Activated CD4-positive, alpha-beta T cell treated with anti-CD3 and anti-CD28 coated beads for 36 hours (primary cell): Measurements from ENCODE around the gene TRIP13. TPM values are rescaled to one million over a fixed set of nuclear protein-coding genes. Genes with fewer than 3 reads are reported as not detected.

Experiments used
- ATAC-seq: fragments of 200-7000 bp; cut with Tn5 transposase; one replicate; pipeline ENCODE4 v1.10.0; 2021; ENCODE audit warnings: mild to moderate bottlenecking, moderate library complexity
- CTCF ChIA-PET: fragments of 350-600 bp; sonication (Branson Sonifier 250); formaldehyde crosslinking; loops from one replicate; lab custom pipeline; 2021; ENCODE audit warnings: antibody characterized with exemption; lab: Charles Lee
- POLR2A ChIA-PET: fragments of 350-600 bp; sonication (Branson Sonifier 250); formaldehyde crosslinking; loops from one replicate; lab custom pipeline; 2021; ENCODE audit warnings: antibody characterized with exemption, inconsistent platforms; lab: Charles Lee
- DNase-seq: peaks from one replicate; pipeline ENCODE4 v3.0.0-alpha.2; 2020
- H3K27ac Mint-ChIP-seq: one replicate; pipeline ENCODE4 v1.8.0; 2021; ENCODE audit warnings: mixed read lengths
- H3K27me3 Mint-ChIP-seq: one replicate; pipeline ENCODE4 v1.8.0; 2021; ENCODE audit warnings: mixed read lengths
- H3K36me3 Mint-ChIP-seq: one replicate; pipeline ENCODE4 v1.8.0; 2021; ENCODE audit warnings: low read depth, mixed read lengths
- H3K4me1 Mint-ChIP-seq: one replicate; pipeline ENCODE4 v1.8.0; 2021; ENCODE audit warnings: mixed read lengths
- H3K4me3 Mint-ChIP-seq: one replicate; pipeline ENCODE4 v1.8.0; 2021; ENCODE audit warnings: mild to moderate bottlenecking, moderate library complexity, mixed read lengths
- H3K9me3 Mint-ChIP-seq: one replicate; pipeline ENCODE4 v1.8.0; 2021; ENCODE audit warnings: low read depth, mixed read lengths
- intact Hi-C, 2 experiments: fragments of 100-400 bp; cut with DNase I in 1 of 2; cut with micrococcal nuclease in 1 of 2; formaldehyde crosslinking; loops; one replicate each; pipeline versions ENCODE4 v1.14.2 to v1.15.1; 2022 to 2024; cut with DNase I, micrococcal nuclease
- total RNA-seq, 2 experiments: library from RNA; stranded (reverse); gene quantifications; one replicate each; pipeline ENCODE4 v1.2.3, GENCODE V29; 2021

The TRIP13 gene
- total RNA-seq, 2 experiments from 2014 or later = 34.4 to 34.7 TPM

DNA sequence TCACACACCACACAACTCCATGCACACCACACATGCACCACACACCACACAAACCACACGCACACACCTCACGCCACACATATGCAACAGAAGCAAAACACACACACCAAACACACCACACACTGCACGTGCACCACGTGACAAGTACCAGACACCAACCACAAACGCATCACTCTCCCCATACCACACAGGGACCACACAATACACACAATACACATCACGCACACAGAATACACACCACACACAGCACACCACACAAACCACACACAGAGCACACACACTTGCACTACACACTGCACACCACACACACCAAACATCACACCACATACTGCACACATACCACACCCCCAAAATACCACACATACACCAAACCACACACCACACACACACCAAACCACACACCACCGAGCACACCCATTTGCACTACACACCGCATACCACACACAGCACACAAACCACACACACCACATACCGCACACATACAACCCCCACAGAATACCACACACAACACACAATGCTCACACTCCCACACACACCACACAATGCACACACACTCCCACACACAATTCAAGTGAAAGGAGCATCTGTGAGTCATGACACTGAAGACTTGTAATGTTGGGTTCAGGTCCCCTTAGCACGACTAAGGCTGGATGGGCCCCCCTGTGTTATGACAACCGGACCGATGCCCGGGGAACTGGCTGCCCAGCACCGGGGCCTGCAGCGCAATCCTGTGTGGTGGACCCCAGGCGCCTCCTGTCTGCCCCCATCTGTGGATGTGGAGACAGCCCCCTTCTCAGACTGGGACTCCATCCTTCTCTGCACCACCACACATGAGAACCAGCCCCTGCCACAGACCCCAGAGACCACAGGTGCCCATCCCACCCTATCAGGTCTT lies 35.9 kb upstream of the TRIP13 start:
- ChIA-PET POLR2A (no interaction called here), CTCF (no interaction called here)
- ATAC-seq = peak; percentile 23
- H3K4me1 Mint-ChIP-seq = no peaks in the 10 kb centered on the region
- H3K36me3 Mint-ChIP-seq = no peaks in the 10 kb centered on the region
- H3K4me3 Mint-ChIP-seq = no peak overlapping the region
- H3K27me3 Mint-ChIP-seq = peaks cover 3% of the 10 kb centered on the region
- intact Hi-C loops = no loop called here
- no peaks in the 10 kb centered on the region for H3K9me3 Mint-ChIP-seq
- DNase-seq = no peak
- H3K27ac Mint-ChIP-seq = no peak overlapping the region

DNA sequence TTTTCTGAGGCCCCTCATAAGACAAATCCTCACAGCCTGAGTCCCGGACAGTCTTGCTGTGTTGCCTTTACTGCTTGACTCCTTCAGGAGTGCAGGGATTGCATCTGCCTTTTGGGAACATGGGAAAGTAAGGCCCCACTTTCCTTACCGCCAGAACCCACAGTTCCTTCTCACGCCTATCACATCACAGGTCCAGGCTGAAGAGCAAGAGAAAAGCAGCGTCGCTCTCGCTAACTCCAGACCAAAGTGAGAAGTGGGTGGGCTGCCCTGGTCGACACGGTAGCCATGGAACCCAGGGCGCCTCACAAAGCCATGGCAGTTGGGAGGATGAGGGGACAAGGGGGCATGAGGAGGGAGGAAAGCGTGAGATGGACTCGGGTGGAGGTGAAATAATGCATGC lies 34.0 kb upstream of the TRIP13 start:
- CTCF ChIA-PET = interaction anchor here (0.7 kb wide), 1 partner anchor 429 kb away, joined by 3 read pairs; no protein-coding TSS in a partner anchor
- no peak for DNase-seq
- Mint-ChIP-seq H3K4me1 (no peaks in the 10 kb centered on the region), H3K4me3 (no peak overlapping the region), H3K36me3 (peaks cover 3% of the 10 kb centered on the region), H3K27ac (no peak overlapping the region), H3K27me3 (no peaks in the 10 kb centered on the region), H3K9me3 (no peaks in the 10 kb centered on the region)
- no peak for ATAC-seq
- POLR2A ChIA-PET = no interaction called here
- intact Hi-C loops = no loop called here

DNA sequence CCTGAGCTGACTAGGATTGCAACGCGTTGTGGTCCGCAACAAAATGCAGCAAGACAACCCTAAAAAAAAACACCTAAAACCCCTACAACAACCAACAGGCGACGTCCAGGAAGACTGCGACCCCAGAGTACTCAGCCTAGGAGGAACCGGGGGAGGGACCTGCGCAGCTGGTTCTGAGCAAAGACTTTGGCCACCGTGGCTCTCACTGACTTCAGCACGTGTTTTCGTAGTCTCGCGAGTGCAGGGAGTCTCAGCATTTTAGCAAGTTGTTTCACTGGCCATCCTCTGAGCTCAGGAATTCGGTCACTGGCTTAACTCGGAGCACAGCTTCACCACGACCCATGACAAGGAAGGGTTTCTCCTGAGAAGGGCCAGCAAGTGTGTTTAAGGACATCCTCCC lies 33.3 kb upstream of the TRIP13 start:
- Mint-ChIP-seq H3K9me3 (no peaks in the 10 kb centered on the region), H3K27ac (no peak overlapping the region), H3K27me3 (no peaks in the 10 kb centered on the region), H3K4me3 (no peak overlapping the region), H3K4me1 (no peaks in the 10 kb centered on the region), H3K36me3 (peaks cover 9% of the 10 kb centered on the region)
- ATAC-seq = no peak
- intact Hi-C loops = no loop called here
- ChIA-PET CTCF (interaction anchor here (0.7 kb wide), 1 partner anchor 428 kb away, joined by 3 read pairs; no protein-coding TSS in a partner anchor), POLR2A (no interaction called here)
- peak; percentile 3 for DNase-seq

DNA sequence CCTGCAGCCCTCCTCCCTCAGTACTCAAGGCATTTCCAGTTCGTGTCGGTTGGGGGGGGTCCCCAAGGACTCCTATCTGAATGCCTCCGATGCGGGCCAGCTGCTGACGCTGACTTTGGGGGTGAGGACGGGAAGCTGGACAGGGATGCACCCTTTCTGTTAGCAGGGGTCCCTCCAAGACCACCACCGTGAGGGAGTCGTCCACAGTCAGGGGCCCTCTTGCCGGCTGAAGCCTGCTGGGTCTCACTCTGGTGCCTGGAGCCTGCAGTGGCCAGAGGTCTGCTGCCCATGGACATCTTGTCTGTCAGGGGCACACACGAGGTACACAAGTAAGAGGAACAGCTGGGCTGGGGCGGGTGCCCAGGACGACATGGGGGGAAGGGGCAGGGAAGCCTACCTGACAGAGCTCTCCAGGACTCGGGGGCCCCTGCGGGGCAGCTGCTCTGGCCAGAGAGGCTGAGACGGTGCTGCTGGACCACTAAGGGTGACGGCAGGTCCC lies 32.8 kb upstream of the TRIP13 start:
- Mint-ChIP-seq H3K27me3 (no peaks in the 10 kb centered on the region), H3K4me3 (no peak overlapping the region), H3K36me3 (peaks cover 10% of the 10 kb centered on the region), H3K27ac (no peak overlapping the region), H3K9me3 (no peaks in the 10 kb centered on the region), H3K4me1 (no peaks in the 10 kb centered on the region)
- POLR2A ChIA-PET = no interaction called here
- CTCF ChIA-PET = no interaction called here
- DNase-seq (no peak), ATAC-seq (no peak)
- intact Hi-C loops = no loop called here

DNA sequence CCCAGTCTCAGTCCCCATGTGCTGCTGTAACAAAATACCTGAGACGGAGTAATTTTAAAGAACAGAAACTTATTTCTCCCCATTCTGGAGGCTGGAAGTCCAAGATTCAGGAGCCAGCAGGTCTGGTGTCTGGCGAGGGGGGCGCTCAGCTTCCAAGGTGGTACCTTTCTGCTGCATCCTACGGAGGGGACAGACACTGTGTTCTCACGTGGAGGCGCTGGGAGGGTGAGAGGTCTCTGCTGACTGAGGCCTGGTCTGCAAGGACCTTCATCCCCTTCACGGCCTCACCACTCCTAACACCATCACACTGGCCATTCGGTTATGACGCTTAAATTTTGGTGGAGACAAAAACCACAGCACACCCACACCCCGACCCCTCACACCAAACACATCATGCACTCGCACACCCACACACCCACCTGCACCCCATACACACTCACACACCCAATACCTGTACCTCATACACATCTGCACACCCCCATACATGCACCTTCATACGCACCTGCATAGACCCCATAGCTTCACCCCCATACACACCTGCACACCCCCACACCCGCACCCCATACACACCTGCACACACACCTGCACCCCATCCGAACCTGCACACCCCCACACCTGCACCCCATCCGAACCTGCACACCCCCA lies 32.1 kb upstream of the TRIP13 start:
- no peaks in the 10 kb centered on the region for H3K9me3 Mint-ChIP-seq
- peaks cover 10% of the 10 kb centered on the region for H3K36me3 Mint-ChIP-seq
- intact Hi-C loops = no loop called here
- ChIA-PET CTCF (no interaction called here), POLR2A (no interaction called here)
- H3K4me3 Mint-ChIP-seq = no peak overlapping the region
- no peak for ATAC-seq
- no peak overlapping the region for H3K27ac Mint-ChIP-seq
- DNase-seq = no peak
- no peaks in the 10 kb centered on the region for H3K4me1 Mint-ChIP-seq
- no peaks in the 10 kb centered on the region for H3K27me3 Mint-ChIP-seq

DNA sequence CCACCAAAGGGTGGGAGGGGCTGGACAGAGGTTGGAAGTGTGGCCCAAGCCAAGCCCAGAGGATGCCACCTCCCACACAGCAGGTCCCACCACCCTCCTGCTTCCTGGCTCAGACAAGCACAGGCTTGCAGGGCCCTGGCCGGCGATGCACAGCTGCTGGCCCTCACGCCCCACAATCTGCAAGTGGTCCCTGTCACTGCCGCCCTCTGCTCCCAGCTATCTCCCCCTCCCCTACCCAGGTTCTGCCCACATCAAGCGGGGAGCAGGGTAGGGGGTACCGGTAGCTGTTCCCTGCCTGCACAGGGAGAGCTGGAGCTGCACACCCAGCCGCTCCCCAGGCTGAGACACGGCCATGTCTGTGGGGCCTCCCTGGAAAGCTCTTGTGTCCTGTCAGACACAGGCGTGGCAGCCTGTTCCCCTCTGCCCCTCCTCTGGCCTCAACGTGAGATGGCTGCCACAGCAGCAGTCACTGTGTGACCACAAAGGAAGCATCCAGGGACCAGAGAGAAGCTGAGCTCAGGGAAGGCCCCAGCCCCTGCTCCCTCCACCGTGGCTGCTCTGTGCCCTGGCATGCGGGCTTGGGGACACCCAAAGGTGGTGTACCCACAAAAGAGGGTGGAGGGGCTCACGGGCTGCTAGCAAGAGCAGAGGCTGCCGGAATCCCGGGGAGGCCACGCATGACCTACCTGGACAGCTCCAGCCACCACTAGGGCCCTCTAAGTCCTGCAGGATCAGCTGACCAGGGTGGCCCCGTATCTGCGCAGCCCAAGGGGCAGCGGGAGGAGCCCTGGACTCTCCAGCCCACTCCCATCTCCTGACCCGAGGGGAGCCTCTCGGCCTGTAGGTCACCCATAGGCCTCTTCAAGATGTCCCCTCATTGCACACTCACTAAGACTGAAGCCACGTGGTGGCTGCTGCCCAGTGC lies 31.0 kb upstream of the TRIP13 start:
- Mint-ChIP-seq H3K36me3 (peaks cover 14% of the 10 kb centered on the region), H3K4me3 (no peak overlapping the region), H3K9me3 (no peaks in the 10 kb centered on the region), H3K4me1 (no peaks in the 10 kb centered on the region), H3K27ac (no peak overlapping the region), H3K27me3 (no peaks in the 10 kb centered on the region)
- intact Hi-C loops = no loop called here
- ATAC-seq (peak; percentile 10), DNase-seq (no peak)
- ChIA-PET POLR2A (no interaction called here), CTCF (no interaction called here)

DNA sequence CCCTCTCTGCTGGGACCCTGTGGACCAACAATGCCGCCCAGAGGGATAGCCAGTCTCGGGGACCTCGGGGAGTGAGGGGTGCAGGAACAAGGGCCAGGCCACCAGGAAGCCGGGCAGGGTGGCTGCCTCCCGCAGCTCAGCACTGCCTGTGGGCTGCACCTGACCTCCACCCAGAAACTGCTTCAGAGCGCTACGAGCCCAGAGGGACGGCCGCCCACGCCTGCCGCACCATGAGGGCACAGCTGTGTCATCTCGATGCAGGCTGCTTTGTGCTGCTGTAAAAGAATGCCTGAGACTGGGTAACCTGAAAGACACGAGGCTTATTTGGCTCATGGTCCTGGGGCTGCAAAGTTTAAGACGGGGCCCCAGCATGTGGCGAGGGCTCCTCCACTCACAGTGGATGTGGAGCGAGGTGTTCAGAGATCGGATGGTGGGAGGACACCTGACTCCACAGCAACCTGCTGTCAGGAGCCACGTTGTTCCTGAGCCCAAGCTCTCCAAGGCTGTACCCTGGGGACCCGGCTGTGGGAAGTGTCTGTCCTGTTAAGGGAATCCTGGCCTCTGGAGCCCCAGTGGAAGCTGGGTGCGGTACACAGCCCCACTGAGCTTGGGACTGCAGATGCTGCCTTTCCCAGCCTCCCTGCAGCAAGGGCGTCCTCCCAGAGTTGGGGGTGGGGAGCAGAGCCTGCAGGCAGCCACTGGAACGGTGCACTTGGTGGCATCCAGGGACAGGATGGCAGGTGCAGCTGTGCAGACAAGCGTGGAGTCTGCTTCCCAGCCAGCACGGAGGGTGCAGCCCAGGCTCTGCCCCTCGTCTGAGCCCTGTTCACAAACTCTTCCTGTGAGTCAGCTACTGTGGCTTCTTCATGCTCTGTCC lies 30.1 kb upstream of the TRIP13 start:
- peaks cover 15% of the 10 kb centered on the region for H3K36me3 Mint-ChIP-seq
- no peak overlapping the region for H3K4me3 Mint-ChIP-seq
- ATAC-seq = no peak
- intact Hi-C loops = no loop called here
- ChIA-PET POLR2A (no interaction called here), CTCF (interaction anchor here (0.5 kb wide), 1 partner anchor 97 kb away, joined by 3 read pairs; no protein-coding TSS in a partner anchor)
- no peaks in the 10 kb centered on the region for H3K27me3 Mint-ChIP-seq
- H3K4me1 Mint-ChIP-seq = no peaks in the 10 kb centered on the region
- DNase-seq = no peak
- no peaks in the 10 kb centered on the region for H3K9me3 Mint-ChIP-seq
- H3K27ac Mint-ChIP-seq = no peak overlapping the region

DNA sequence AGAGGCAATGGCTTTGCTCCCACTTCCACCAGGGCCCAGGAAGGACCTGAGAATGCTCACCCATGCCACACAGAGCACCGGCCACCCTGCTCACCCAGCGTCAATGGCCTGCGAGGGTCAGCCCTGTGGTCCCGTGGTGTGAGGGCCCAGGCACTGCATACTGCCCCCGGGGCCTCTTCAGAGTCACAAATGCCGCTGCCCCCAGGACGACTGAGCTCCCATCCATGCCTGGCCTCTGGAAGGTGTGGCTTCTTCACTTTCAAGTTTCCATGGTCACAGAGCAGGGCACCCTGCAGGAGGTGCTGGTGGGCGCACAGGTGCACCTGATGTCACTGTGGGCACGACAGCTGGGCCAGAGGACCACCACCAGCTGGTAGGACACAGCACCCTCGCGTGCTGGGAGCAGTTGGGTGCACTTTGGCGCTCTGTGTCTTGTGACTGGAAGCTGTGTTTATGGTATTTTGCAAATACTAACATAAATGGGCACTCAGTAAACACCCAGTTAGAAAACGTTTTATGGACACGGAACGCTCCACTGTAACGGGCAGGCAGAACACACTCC lies 29.4 kb upstream of the TRIP13 start:
- POLR2A ChIA-PET = no interaction called here
- ATAC-seq (no peak), DNase-seq (no peak)
- H3K27ac Mint-ChIP-seq = no peak overlapping the region
- H3K9me3 Mint-ChIP-seq = no peaks in the 10 kb centered on the region
- H3K36me3 Mint-ChIP-seq = peaks cover 22% of the 10 kb centered on the region
- CTCF ChIA-PET = interaction anchor here (0.5 kb wide), 1 partner anchor 98 kb away, joined by 3 read pairs; no protein-coding TSS in a partner anchor
- no peak overlapping the region for H3K4me3 Mint-ChIP-seq
- no peaks in the 10 kb centered on the region for H3K4me1 Mint-ChIP-seq
- intact Hi-C loops = no loop called here
- no peaks in the 10 kb centered on the region for H3K27me3 Mint-ChIP-seq

DNA sequence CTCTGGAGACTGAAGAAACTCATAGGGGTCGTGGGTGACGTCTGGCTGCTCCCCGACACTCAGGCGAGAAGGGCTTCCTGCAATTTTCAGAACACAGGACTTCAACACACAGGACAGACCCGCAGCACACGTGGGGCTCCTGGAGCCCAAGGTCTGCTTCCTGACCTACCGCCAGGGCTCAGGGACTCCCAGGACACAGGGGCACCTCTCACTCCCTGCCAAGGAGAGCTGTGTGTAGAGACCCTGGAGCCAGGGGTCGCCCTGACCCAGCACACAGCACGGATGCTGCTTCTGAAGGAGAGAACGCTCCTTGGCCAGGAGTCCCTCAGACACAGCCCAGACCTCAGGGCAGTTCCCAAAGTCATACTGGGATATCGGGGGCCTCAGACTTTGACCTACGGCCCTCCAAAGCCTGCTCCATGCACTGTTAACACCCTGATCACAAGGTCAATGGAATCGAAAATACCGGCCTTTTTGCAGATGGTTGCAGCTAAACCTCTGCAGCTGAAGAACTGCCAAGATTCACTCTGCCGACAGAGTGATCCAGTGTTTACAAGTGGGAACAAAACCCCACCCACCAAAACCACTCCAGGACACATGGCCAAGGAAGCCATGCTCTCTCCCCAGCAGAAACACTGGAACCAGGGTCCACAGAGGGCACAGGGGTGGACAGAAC lies 28.1 kb upstream of the TRIP13 start:
- peaks cover 30% of the 10 kb centered on the region for H3K36me3 Mint-ChIP-seq

DNA sequence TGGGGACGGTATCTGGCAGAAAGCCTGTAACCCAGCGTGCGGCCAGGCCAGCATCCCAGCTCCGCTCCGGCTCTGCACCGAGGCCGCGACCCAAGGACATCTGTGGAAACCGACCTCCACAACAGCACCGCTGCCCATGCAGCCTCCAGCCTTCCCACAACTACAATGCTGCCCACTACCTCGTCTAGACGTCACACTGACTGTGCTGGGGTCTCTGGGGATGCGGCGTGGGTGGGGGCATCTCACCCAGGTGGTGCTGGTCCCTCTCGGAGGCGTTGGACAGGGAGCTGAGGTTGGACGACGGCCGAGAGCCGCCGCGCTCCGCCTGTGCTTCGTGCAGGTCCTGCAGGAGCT lies 27.5 kb upstream of the TRIP13 start:
- DNase-seq (no peak), ATAC-seq (no peak)
- Mint-ChIP-seq H3K4me3 (no peak overlapping the region), H3K36me3 (peaks cover 31% of the 10 kb centered on the region), H3K4me1 (no peaks in the 10 kb centered on the region), H3K27ac (no peak overlapping the region), H3K9me3 (no peaks in the 10 kb centered on the region), H3K27me3 (no peaks in the 10 kb centered on the region)
- POLR2A ChIA-PET = no interaction called here
- CTCF ChIA-PET = no interaction called here
- intact Hi-C loops = no loop called here

More for the DNA sequence above, 28.1 kb upstream of the TRIP13 start:
- H3K4me1 Mint-ChIP-seq = no peaks in the 10 kb centered on the region
- CTCF ChIA-PET = no interaction called here
- no peak overlapping the region for H3K27ac Mint-ChIP-seq
- H3K4me3 Mint-ChIP-seq = no peak overlapping the region
- intact Hi-C loops = no loop called here
- POLR2A ChIA-PET = no interaction called here
- DNase-seq (no peak), ATAC-seq (no peak)
- no peaks in the 10 kb centered on the region for H3K9me3 Mint-ChIP-seq
- no peaks in the 10 kb centered on the region for H3K27me3 Mint-ChIP-seq
